HG02943 (cell line): ENCODE measurements around the gene NUMB.
"Not testable (repeated sequence)": the region's sequence is repeated elsewhere in the genome, so short reads cannot be mapped to it uniquely, and the experiment has no call there.

Experiments
- ATAC-seq: cut with Tn5 transposase; IDR thresholded peaks from one replicate; pipeline ENCODE4 v1.9.1; 2021; ENCODE audit warnings: mild to moderate bottlenecking, low read depth, moderate library complexity; ENCODE audit not compliant: unreplicated experiment

Gene NUMB

GRCh38 chr14:73426877-73427276 lies 31.5 kb downstream of the NUMB start:
- no peak for ATAC-seq

- ATAC-seq, result no peak
These were observed 33.9 kb downstream of the NUMB start for GRCh38 chr14:73424453-73424852.

DNA sequence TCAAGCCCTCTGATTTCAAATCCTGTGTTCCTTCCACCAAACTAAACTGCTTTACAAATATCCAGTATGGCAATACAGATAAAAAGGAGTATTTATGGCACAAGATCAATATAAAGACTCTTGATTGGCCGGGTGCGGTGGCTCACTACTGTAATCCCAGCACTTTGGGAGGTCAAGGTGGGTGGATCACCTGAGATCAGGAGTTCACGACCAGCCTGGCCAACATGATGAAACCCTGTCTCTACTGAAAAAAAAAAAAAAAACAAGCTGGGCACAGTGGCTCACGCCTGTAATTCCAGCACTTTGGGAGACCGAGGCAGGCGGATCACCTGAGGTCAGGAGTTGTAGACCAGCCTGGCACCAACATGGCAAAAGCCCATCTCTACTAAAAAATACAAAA lies 35.3 kb downstream of the NUMB start:
- not testable (repeated sequence) for ATAC-seq

- no peak for ATAC-seq
These were observed 35.8 kb downstream of the NUMB start for GRCh38 chr14:73422515-73422914.

- no peak for ATAC-seq
These were observed 40.1 kb downstream of the NUMB start for GRCh38 chr14:73418227-73418626.

GRCh38 chr14:73406248-73406647 lies 52.1 kb downstream of the NUMB start:
- not testable (repeated sequence) for ATAC-seq

GRCh38 chr14:73403181-73403752 lies 55.1 kb downstream of the NUMB start:
- ATAC-seq, result no peak

DNA sequence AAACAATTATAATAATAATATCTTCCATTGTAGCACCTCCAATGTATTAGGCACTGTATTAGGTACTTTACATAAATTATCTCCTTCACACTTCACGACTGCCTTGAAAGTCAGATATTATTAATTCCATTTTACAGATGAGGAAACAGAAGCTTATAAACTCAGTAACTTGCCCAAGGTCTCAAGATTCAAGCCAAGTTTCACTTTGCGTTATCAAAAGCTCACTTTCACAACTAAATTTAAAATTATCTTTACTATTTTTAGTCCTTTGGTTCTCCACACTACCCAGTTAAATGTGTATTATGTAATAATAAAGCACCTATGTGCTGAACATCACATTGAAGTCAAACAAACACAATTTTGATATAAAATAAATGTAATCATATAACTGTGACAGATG lies 55.8 kb downstream of the NUMB start:
- ATAC-seq, result no peak

- ATAC-seq, result no peak
These were observed 60.5 kb downstream of the NUMB start for GRCh38 chr14:73397810-73398209.

DNA sequence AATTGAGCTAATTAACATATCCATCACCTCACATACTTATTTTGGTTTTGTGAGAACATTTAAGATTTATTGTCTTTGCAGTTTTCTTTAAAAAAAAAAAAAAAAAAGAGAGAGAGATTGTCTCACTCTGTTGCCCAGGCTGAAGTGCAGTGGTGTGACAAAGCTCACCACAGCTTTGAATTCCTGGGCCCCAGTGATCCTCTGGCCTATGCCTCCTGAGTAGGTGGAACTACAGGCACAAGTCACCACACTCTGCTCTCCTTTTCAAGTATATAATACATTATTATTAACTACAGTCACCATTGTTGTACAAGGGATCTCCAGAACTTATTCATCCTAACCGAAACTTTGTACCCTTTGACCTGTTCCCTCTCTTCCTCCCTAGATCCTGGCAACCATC lies 64.0 kb downstream of the NUMB start:
- ATAC-seq, result no peak

DNA sequence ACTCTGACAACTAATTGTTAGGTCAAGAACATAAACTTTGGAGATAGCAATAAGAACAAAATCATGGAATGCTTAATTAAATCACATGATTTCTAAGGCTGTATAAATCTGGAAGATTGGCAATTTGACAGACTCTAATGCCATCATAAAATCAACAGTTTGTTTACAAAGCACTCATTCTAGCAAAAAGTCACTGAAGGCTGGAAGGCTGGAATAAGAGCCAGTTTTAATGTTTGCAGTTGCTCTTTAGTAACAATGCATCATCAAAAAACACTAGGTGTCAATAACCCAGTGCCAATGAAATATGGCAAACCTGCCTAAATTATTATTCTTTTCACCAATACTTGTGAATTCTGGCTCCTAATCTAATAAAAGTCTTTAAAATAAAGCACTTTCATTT lies 65.0 kb downstream of the NUMB start:
- no peak for ATAC-seq

DNA sequence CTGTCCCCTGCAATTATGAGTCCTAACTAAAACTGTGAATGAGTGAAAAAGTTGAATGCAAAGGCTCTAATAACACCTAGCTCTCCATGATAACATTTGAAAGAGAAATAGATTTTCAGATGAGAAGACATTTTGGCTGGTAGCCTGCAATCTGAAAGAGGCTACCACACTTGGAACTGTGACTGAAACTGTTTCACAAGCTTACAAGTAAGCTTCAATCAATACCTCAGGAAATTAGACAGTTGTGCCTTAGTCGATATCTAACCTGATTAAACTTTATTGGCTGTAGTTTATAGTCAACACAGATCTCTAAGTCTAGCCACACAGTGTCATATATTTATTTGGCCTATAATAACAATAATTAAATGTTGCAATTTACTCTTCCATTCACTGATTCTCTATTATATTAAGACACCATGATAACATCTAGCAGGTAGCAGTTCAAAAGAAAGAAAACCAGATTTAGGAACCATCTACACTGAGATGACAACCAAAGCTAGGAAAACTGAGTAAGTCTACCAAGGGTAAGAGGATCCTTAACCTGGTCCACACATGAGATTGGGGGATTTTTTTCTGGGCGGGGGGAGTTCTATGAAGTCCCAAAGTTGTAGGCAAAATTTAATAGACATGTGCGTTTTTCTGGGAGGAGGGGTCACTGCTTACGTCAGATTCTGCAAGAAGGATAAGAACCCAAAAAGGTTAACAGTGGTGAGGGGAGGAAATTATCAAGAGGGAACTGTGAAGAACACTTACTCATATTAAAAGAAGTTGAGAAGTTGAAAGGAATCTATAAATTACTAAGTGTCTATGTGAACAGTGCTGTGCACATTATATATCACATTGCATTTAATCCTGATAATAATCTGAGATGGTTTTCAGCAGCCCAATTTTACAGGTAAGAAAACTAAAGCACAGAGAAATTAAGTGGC lies 65.8 kb downstream of the NUMB start:
- ATAC-seq, result no peak

- not testable (repeated sequence) for ATAC-seq
These were observed 70.5 kb downstream of the NUMB start for GRCh38 chr14:73387860-73388259.

GRCh38 chr14:73386342-73386741 lies 72.0 kb downstream of the NUMB start:
- no peak for ATAC-seq

- not testable (repeated sequence) for ATAC-seq
These were observed 73.3 kb downstream of the NUMB start for GRCh38 chr14:73385021-73385420.

GRCh38 chr14:73383356-73383755 lies 75.0 kb downstream of the NUMB start:
- no peak for ATAC-seq

GRCh38 chr14:73381380-73382013 lies 76.8 kb downstream of the NUMB start:
- ATAC-seq, result no peak

- ATAC-seq, result no peak
These were observed 81.8 kb downstream of the NUMB start for GRCh38 chr14:73376585-73376984.

- ATAC-seq, result no peak
These were observed 82.5 kb downstream of the NUMB start for GRCh38 chr14:73375861-73376260.

- ATAC-seq, result no peak
These were observed 84.1 kb downstream of the NUMB start for GRCh38 chr14:73374218-73374617.

GRCh38 chr14:73372529-73372928 lies 85.8 kb downstream of the NUMB start:
- no peak for ATAC-seq

GRCh38 chr14:73370561-73370960 lies 87.8 kb downstream of the NUMB start:
- ATAC-seq, result no peak
